ENCODE results near the gene LPP. TPM values are rescaled to one million over a fixed set of nuclear protein-coding genes. Genes with fewer than 3 reads are reported as not detected.

LPP gene
- total and polyA plus RNA-seq, 2 of the 13 experiments (the other 11 are each of a cell fraction or from before 2014, with no cell fraction given): 19.2 to 29.9 TPM

- ATAC-seq (no peak), FAIRE-seq (no peak), DNase-seq (ENCODE audit: low spot score) (no peak)
- intact Hi-C loops (cut with micrococcal nuclease; ENCODE audit: unreplicated experiment) (loop anchor here (2.0 to 10.0 kb wide), 5 partner anchors 13 to 785 kb away; no protein-coding TSS in a partner anchor), in situ Hi-C loops (cut with HindIII; ENCODE audit: extremely low pct_ligation_motif_present, low pct_unique_long_range_greater_than_20kb) (no loop called here)
- no peaks in the 10 kb centered on the region for H3K36me3 ChIP-seq (replicated peaks in 1 of 2; ENCODE audit: control insufficient read depth in 1 of 2, insufficient read depth in 2 of 2, low read length in 2 of 2)
- H3K9ac ChIP-seq (ENCODE audit: insufficient read depth, low read depth, low read length): no peak overlapping the region
- ChIA-PET CTCF (ENCODE audit: low intra/inter-chr PET ratio, low total read pairs) (no interaction called here), POLR2A (interaction anchor here (0.9 to 1.9 kb wide), 4 partner anchors 9 to 117 kb away, joined by 3 to 16 read pairs (median 3); partner anchors contain the start of gene LPP)
- no peaks in the 10 kb centered on the region for H4K20me1 ChIP-seq (ENCODE audit: insufficient read depth, low read length)
- peaks cover 98% of the 10 kb centered on the region for H3K4me1 ChIP-seq (ENCODE audit: insufficient read depth, low read length)
- H3K79me2 ChIP-seq (ENCODE audit: insufficient read depth, low read length): peaks cover 93% of the 10 kb centered on the region
- H3K27ac ChIP-seq (ENCODE audit: extremely low read length, insufficient read depth, low read length): peak overlapping the region; percentile 83
- 92% methylated on average over 10 of the region's 10 CpGs for WGBS (ENCODE audit: low lambda C conversion rate)
- no peaks in the 10 kb centered on the region for H3K9me3 ChIP-seq (ENCODE audit: low read length)
- BruUV-seq (replicated peaks): no TSS peak
- H2AFZ ChIP-seq (ENCODE audit: low read length): no peak overlapping the region
- peak overlapping the region; percentile 71; the same call in 1 of the 2 replicates for H3K4me2 ChIP-seq (ENCODE audit: low read depth, low read length)
- no peak overlapping the region for H3K4me3 ChIP-seq (replicated peaks in 1 of 3; ENCODE audit: insufficient read depth in 1 of 3, low read depth in 2 of 3, low read length in 3 of 3)
- no peaks in the 10 kb centered on the region for H3K27me3 ChIP-seq (ENCODE audit: control insufficient read depth in 1 of 2, insufficient read depth in 2 of 2, low read length in 2 of 2)
- TF ChIP-seq ZUFSP (CRISPR knock-in tag; IDR thresholded peaks at IDR 0.05; ENCODE audit: borderline replicate concordance) (no peak), ZNF296 (CRISPR knock-in tag; conservative IDR thresholded peaks at IDR 0.05) (no peak), ZFP36L1 (CRISPR knock-in tag; IDR thresholded peaks at IDR 0.05) (no peak), ZBTB34 (CRISPR knock-in tag; IDR thresholded peaks at IDR 0.05) (no peak), GTF3A (CRISPR knock-in tag; conservative IDR thresholded peaks at IDR 0.05) (no peak), ZBTB10 (CRISPR knock-in tag; IDR thresholded peaks at IDR 0.05; ENCODE audit: borderline replicate concordance) (no peak), PHB2 (IDR thresholded peaks at IDR 0.05; ENCODE audit: partially characterized antibody) (no peak), HNRNPLL (IDR thresholded peaks at IDR 0.05; ENCODE audit: low read depth, low read length, poor library complexity, severe bottlenecking) (no peak), NFIC (IDR thresholded peaks at IDR 0.05; ENCODE audit: low read length) (peak; percentile 11; the same call in 1 of the 2 replicates), KMT2B (CRISPR knock-in tag; IDR thresholded peaks at IDR 0.05) (no peak), ZFP36L2 (CRISPR knock-in tag; IDR thresholded peaks at IDR 0.05) (no peak), FOXP4 (CRISPR knock-in tag; IDR thresholded peaks at IDR 0.05) (no peak), SETDB1 (CRISPR knock-in tag; IDR thresholded peaks at IDR 0.05; ENCODE audit: borderline replicate concordance) (no peak), CSRNP2 (CRISPR knock-in tag; conservative IDR thresholded peaks at IDR 0.05; ENCODE audit: low read depth) (no peak)
Observed at GRCh38 chr3:188169830-188170455, 16.0 kb downstream of the LPP start.
